ENCODE measurements around the gene PIP5K1B.

DNA sequence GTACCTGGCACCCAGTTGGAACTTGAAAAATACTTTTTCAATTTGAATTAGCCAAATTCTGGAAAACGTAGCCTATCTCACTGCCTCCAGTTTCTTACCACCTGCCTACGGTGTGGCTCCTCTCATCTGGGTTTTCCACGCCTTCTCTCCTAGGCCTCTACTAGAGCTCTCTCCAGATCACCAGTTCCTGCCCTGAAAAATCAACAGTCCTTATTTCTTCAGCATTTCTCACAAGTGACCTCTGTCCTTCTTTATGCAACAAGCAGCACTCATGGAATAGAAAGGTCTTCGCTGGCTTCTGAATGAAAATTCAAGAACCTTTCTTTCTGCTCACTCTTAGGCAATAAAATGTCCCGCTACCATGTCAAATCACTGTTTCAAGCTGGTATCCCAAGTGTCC lies 64.8 kb downstream of the PIP5K1B start:
- TF ChIP-seq, protein P1, sequence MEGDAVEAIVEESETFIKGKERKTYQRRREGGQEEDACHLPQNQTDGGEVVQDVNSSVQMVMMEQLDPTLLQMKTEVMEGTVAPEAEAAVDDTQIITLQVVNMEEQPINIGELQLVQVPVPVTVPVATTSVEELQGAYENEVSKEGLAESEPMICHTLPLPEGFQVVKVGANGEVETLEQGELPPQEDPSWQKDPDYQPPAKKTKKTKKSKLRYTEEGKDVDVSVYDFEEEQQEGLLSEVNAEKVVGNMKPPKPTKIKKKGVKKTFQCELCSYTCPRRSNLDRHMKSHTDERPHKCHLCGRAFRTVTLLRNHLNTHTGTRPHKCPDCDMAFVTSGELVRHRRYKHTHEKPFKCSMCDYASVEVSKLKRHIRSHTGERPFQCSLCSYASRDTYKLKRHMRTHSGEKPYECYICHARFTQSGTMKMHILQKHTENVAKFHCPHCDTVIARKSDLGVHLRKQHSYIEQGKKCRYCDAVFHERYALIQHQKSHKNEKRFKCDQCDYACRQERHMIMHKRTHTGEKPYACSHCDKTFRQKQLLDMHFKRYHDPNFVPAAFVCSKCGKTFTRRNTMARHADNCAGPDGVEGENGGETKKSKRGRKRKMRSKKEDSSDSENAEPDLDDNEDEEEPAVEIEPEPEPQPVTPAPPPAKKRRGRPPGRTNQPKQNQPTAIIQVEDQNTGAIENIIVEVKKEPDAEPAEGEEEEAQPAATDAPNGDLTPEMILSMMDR (conservative IDR thresholded peaks at IDR 0.05 in 1 of 2, IDR thresholded peaks at IDR 0.05 in 1 of 2; ENCODE audit: extremely low read depth in 1 of 2, insufficient read depth in 1 of 2, low read depth in 1 of 2, low read length in 2 of 2): no peak
- TF ChIP-seq EZH2 (IDR thresholded peaks at IDR 0.05; ENCODE audit: borderline replicate concordance, low read length): no peak

Data from mammary epithelial cell (primary cell).